Activated T-helper 1 cell treated with anti-CD3 and anti-CD28 coated beads, Interleukin-12 subunit alpha, Interleukin-12 subunit beta, Interleukin-2, Interleukin-4 antibody, amounts not matched to agents 30 ng/mL and 10 ng/mL and 1 ng/mL, durations not matched to agents 14 hours and 24 hours and 36 hours (primary cell): ENCODE data around the gene PRKAR1B. TPM values are rescaled to one million over a fixed set of nuclear protein-coding genes. Genes with fewer than 3 reads are reported as not detected.

Experiments
- DNase-seq: peaks from one replicate; pipeline ENCODE4 v3.0.0; 2021; ENCODE audit warnings: low spot score
- H3K27ac Mint-ChIP-seq: one replicate; pipeline ENCODE4 v1.8.0; 2021; ENCODE audit warnings: mild to moderate bottlenecking, mixed read lengths
- H3K27me3 Mint-ChIP-seq: one replicate; pipeline ENCODE4 v1.8.0; 2022; ENCODE audit warnings: mild to moderate bottlenecking, moderate library complexity, mixed read lengths; ENCODE audit not compliant: insufficient read depth
- H3K36me3 Mint-ChIP-seq: one replicate; pipeline ENCODE4 v1.8.0; 2021; ENCODE audit warnings: low read depth, mixed read lengths
- H3K4me1 Mint-ChIP-seq: one replicate; pipeline ENCODE4 v1.8.0; 2021; ENCODE audit warnings: low read depth, mixed read lengths
- H3K4me3 Mint-ChIP-seq: one replicate; pipeline ENCODE4 v1.8.0; 2021; ENCODE audit warnings: mild to moderate bottlenecking, moderate library complexity, mixed read lengths
- H3K9me3 Mint-ChIP-seq: one replicate; pipeline ENCODE4 v1.8.0; 2021; ENCODE audit warnings: mixed read lengths
- intact Hi-C: fragments of 100-400 bp; cut with micrococcal nuclease; formaldehyde crosslinking; loops from one replicate; pipeline ENCODE4 v1.15.1; 2024
- total RNA-seq: library from RNA; stranded (reverse); gene quantifications from 2 replicates; pipeline ENCODE4 v1.2.3, GENCODE V29; 2022

The PRKAR1B gene
- total RNA-seq, 1 donor from 2014 or later: 37.8 TPM

DNA sequence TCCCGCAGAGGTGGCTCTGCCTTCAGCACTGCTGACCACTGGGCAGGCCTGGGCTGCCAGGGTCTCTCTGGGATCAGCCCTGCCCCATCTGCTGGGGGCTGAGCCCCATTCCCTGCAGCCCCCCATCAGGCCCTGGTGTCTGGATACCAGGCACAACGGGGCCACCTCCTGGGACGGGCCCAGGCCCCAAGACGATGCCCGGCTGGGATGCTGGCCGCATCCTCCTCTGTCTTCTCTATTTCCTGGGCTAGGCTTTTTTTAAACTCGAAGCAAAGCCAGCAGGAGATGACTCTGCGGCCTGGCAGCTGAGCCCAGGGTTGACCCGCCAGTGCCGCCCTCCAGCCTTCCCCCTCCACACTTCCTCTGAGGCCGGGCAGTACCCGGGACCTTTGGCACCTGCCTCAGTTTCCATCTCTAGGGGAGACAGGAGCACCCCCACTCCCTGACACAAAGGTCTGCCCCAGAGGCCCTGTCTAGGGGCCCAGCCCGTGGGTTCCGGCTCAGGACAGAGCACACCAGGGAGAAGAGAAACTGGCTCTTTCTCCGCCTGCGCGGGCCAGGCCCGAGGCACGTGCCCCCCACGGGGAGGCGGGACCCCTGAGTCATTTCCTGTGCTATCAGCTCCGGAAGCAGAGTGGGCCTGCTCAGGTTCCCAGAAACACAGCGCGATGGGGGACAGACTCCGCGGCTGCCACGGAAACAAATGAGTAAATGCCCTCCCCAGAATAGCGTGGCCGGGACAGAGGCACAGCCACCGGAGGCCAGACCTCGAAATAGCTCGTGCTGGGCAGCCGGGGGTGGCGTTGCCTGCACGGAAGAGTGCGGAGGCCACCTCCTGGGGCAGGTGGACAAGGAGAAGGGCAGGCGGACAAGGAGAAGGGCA, 122.8 kb downstream of the PRKAR1B start:
- Mint-ChIP-seq H3K36me3 (peaks cover 12% of the 10 kb centered on the region), H3K4me1 (peaks cover 46% of the 10 kb centered on the region), H3K27ac (peak overlapping the region; percentile 99), H3K9me3 (no peaks in the 10 kb centered on the region), H3K4me3 (peak overlapping the region; percentile 83), H3K27me3 (no peaks in the 10 kb centered on the region)
- peak; percentile 89 for DNase-seq
- intact Hi-C loops: loop anchor here (1.0 to 10.0 kb wide), 6 partner anchors 14 to 239 kb away; partner anchors contain the start of gene SUN1

DNA sequence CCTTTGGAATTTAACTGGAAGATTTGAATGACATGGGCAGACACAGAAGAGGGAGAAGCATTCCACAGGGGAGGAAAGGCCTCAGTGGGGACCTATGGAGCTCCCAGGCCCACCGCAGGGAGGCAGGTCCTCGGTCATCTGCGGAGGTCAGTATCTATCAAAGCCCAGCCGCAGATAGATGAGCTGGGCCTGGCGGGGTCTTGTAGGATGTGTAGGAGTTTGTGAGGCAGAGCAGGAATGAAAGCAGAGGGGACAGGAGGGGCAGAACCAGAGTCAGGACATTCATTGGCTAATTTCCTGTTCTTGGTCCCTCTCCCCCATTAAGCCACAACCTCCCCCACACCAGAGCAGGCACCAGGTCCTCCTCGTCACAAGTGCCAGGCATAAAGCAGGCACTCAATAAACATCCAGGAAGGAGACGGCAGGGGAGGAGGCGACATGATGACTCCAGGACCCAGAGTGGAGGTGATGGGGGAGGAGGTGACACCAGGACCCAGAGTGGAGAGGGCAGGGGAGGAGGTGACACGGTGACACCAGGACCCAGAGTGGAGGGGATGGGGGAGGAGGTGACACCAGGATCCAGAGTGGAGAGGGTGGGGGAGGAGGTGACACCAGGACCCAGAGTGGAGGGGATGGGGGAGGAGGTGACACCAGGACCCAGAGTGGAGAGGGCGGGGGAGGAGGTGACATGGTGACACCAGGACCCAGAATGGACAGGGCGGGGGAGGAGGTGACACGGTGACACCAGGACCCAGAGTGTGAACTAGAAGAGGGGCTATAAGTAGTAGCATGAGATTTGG, 123.7 kb downstream of the PRKAR1B start:
- intact Hi-C loops: loop anchor here (2.0 to 10.0 kb wide), 5 partner anchors 81 to 273 kb away; partner anchors contain the start of genes GET4 and SUN1
- Mint-ChIP-seq H3K27me3 (no peaks in the 10 kb centered on the region), H3K9me3 (no peaks in the 10 kb centered on the region), H3K27ac (peak overlapping the region; percentile 99), H3K4me1 (peaks cover 45% of the 10 kb centered on the region), H3K36me3 (peaks cover 12% of the 10 kb centered on the region), H3K4me3 (peak overlapping the region; percentile 73)
- DNase-seq: no peak

DNA sequence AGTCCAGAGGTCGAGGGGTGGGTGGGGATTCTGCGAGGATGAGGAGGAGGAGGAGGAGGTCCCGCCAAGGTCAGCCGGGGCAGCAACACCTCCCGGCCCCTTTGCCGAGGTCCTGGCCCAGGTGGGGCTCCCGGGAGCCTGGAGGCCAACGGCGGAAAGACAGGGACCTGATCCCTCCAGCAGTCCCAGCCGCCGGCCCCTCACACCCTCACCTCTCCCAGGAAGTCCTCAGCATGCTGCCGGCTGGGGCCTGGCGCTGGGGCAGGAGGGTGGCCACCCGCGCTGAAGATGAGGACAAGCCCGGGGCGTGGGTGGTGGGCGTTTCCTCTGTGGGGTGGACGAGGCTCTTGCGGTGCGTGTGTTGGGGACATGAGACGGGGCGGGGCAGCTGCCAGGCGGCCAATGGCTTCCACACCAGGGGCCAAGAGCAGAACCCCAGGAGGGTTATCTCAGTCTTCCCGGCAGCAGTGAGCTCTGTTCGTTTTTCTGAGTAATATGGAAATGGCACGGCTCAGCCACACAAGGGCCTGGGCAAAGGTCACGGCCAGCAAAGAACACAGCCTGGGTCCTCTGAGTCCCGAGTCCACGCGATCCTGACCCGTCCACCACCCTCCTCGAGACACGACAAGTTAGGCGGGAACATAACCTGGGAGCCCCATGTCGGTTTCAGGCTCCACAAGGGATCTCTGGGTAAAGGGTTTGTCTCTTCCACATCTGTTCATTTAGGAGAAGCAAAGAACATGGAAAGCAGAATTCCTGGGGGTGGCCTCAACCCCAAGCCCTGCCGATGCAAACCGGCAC, 124.5 kb downstream of the PRKAR1B start:
- Mint-ChIP-seq H3K27me3 (no peaks in the 10 kb centered on the region), H3K9me3 (no peaks in the 10 kb centered on the region), H3K36me3 (peaks cover 12% of the 10 kb centered on the region), H3K4me1 (peaks cover 45% of the 10 kb centered on the region), H3K4me3 (peak overlapping the region; percentile 73), H3K27ac (peak overlapping the region; percentile 99)
- no peak for DNase-seq
- intact Hi-C loops: loop anchor here (2.0 to 10.0 kb wide), 5 partner anchors 80 to 274 kb away; partner anchors contain the start of genes GET4 and SUN1

DNA sequence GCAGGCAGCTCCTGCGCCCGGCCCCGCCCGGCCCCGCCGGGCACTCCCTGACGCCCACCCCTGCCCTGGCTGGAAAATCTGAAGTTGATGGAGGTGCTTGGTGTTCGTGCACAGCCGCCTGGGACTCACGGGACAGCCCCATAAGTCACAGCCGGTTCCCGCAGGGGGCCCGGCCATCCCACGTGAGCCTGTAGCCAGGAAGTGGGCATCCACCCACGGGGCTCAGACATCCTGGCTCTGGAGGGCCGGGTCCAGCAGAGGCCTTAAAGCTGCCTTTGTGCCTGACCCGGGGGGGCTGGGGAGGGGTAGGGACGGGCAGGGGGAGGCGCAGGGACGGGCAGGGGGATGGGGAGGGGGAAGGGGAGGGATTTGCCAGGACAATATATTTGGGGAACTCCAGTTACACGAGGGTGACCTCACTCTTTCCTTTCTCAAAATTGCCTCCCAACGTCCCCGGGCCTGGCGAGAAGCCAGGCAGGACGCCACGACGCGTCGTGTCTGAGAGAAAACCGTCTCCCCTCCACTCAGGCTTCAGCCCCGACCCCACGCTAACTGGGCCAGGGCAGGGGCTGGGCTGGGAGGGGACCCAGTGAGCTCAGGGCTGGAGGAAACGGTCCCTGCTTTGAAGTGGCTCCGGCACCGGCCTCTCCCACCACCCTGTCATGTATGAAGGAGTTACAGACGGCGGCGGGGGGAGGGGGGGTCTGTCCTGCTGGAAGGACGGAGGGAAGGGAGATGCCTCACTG, 125.3 kb downstream of the PRKAR1B start:
- peak; percentile 72 for DNase-seq
- Mint-ChIP-seq H3K27ac (peak overlapping the region; percentile 86), H3K4me3 (peak overlapping the region; percentile 59), H3K9me3 (no peaks in the 10 kb centered on the region), H3K36me3 (peaks cover 12% of the 10 kb centered on the region), H3K4me1 (peaks cover 45% of the 10 kb centered on the region), H3K27me3 (no peaks in the 10 kb centered on the region)
- intact Hi-C loops: loop anchor here (1.0 to 10.0 kb wide), 7 partner anchors 17 to 275 kb away; partner anchors contain the start of genes DNAAF5, GET4 and SUN1

DNA sequence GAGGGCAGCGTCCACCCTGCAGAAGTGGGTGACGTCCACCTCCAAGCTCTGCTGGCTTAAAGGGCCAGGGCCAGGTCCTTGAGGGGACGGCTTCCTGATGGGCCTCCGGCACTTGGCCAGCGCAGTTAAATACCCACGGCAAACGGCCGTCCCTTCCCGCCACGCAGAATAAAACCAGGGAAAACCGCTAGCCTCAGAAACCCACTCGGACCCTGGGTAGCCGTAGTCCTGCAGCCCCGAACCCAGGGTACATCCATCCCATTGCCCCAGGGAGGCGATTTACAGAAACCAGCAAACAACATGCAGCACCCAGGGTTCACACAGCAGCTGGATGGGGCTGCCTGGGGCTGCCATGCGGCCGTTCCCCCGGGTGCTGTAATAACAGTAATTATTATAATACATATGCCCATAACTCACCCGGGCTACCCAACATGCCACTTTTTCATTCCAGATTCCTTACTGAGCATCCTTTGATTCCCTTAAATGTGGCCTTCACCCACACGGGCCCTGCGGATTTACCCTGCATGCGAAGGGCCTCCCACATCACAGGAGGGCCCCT, 126.0 kb downstream of the PRKAR1B start:
- intact Hi-C loops: loop anchor here (1.0 to 10.0 kb wide), 6 partner anchors 17 to 236 kb away; partner anchors contain the start of genes DNAAF5 and SUN1
- Mint-ChIP-seq H3K9me3 (no peaks in the 10 kb centered on the region), H3K4me1 (peaks cover 43% of the 10 kb centered on the region), H3K27ac (peak overlapping the region; percentile 86), H3K27me3 (no peaks in the 10 kb centered on the region), H3K36me3 (peaks cover 11% of the 10 kb centered on the region), H3K4me3 (peak overlapping the region; percentile 59)
- no peak for DNase-seq

DNA sequence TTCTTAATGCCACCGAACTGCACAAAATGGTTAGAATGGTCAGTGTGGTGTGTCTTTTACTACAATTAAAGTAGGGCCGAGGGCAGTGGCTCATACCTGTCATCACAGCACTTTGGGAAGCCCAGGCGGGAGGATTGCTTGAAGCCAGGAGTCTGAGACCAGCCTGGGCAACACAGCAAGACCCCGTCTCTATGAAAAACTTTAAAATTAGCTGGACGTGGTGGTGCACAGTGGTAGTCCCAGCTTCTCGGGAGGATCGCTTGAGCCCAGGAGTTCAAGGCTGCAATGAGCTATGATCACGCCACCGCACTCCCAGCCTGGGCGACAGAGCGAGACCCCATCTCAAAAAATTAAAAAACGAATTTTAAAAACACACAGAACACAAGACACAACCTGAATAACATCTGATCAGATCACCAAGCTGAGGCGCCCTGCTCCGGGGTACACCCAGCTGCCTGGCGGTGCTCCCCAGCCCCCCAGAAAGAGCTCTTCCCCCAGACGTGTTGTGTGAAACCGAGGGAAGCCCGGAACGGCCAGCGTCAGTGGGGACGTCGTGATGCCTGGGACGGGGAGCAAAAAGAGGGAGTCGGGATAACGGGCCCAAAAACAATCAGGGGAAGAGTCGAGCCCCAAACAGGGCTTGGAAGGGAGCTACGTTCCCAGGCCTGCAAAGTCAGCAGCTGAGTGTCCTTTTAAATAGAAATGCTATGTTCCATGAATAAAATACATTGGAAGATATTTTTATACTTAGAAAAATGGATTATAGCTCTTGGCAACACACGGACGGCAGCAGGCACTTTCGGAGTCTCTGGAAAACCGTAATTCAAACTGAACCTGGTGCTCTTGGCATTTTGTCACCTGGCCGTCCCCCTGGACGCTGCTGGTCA, 126.7 kb downstream of the PRKAR1B start:
- peaks cover 13% of the 10 kb centered on the region for H3K36me3 Mint-ChIP-seq
- no peak for DNase-seq
- peak overlapping the region; percentile 86 for H3K27ac Mint-ChIP-seq
- H3K9me3 Mint-ChIP-seq: peaks cover 3% of the 10 kb centered on the region
- no peaks in the 10 kb centered on the region for H3K27me3 Mint-ChIP-seq
- H3K4me3 Mint-ChIP-seq: no peak overlapping the region
- H3K4me1 Mint-ChIP-seq: peaks cover 46% of the 10 kb centered on the region
- intact Hi-C loops: loop anchor here (1.0 to 10.0 kb wide), 6 partner anchors 16 to 236 kb away; partner anchors contain the start of genes DNAAF5 and SUN1

DNA sequence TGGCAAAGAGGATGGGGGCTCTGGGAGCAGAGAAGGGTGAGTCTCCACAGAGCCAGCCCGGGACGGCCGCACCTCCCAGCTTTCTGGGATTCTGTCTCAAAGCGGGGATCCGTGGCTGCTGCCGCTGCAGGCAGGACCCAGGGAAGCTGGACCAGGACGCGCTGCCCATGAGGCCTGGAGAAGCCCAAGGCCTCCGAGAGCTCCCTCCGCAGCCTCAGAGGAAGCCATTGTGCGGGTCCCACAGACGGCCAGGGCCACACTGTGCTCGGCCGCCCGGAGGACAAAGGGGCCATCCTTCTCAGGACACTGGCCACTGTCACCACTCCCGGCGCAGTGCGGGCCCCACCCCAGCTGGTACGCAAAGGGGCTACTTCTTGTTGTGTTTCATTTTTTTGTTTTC, 128.2 kb downstream of the PRKAR1B start:
- Mint-ChIP-seq H3K27ac (no peak overlapping the region), H3K4me1 (peaks cover 37% of the 10 kb centered on the region), H3K27me3 (no peaks in the 10 kb centered on the region), H3K9me3 (peaks cover 3% of the 10 kb centered on the region), H3K36me3 (peaks cover 7% of the 10 kb centered on the region), H3K4me3 (no peak overlapping the region)
- no peak for DNase-seq
- intact Hi-C loops: no loop called here

DNA sequence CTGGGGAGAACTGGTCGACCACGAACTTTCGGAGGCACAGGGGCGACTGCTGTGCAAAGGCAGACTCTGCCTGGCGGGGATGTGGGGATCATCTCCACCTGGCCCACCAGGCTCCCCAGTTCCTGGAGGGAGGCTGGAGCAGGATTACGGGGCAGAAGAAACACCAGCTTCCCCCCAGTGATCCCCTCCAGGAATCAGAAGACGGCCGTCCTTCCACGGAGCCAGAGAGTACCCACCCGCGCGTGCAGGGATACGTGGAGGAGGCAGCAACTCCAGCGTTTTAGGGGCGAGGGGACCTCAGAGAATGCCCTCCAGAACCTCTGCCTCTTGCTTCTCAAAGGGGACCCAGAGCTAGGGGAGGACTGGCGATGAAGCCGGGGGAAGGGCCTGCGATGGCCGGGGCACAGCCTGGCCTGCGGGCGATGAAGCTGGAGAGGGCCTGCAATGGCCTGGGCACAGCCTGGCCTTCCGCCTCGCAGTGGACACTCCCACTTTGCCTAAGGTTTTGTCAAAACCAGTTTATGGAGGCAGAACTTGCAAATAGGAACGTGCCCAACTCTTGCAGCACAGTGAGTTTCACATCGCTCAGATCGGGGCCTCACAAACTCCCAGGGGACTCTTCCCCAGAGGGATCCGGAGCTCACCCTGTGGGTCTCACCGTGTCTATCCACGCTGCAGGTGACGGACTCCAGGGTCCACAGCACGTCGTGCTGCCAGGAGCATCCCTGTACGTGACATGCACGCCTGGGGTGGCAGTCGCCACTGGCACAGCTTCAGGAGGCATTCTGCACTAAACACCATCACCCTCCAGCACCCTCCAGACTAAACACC, 129.5 kb downstream of the PRKAR1B start:
- DNase-seq: no peak
- peaks cover 3% of the 10 kb centered on the region for H3K9me3 Mint-ChIP-seq
- H3K27me3 Mint-ChIP-seq: no peaks in the 10 kb centered on the region
- peaks cover 38% of the 10 kb centered on the region for H3K4me1 Mint-ChIP-seq
- H3K36me3 Mint-ChIP-seq: peaks cover 6% of the 10 kb centered on the region
- H3K27ac Mint-ChIP-seq: no peak overlapping the region
- no peak overlapping the region for H3K4me3 Mint-ChIP-seq
- intact Hi-C loops: no loop called here

DNA sequence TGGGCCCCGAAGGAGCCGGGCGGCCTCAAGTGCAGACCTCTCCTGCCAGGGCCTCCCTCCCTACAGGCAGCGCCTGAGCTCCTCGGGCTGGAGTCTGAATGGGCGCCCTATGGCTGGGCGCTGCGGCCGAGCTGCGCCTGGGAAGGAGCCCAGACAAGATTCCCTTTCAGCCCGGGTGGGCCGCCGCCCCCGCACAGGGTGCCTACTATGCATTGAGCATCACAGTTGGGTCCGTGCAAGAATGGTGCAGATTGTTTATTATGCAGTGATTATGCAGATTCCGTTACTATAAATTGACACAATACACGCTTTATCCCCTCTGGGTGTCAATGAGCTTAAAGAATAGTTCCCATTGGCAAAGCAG, 130.3 kb downstream of the PRKAR1B start:
- peaks cover 33% of the 10 kb centered on the region for H3K4me1 Mint-ChIP-seq
- no peaks in the 10 kb centered on the region for H3K27me3 Mint-ChIP-seq
- peaks cover 3% of the 10 kb centered on the region for H3K9me3 Mint-ChIP-seq
- no peak overlapping the region for H3K4me3 Mint-ChIP-seq
- H3K27ac Mint-ChIP-seq: no peak overlapping the region
- H3K36me3 Mint-ChIP-seq: peaks cover 6% of the 10 kb centered on the region
- intact Hi-C loops: no loop called here
- DNase-seq: no peak

DNA sequence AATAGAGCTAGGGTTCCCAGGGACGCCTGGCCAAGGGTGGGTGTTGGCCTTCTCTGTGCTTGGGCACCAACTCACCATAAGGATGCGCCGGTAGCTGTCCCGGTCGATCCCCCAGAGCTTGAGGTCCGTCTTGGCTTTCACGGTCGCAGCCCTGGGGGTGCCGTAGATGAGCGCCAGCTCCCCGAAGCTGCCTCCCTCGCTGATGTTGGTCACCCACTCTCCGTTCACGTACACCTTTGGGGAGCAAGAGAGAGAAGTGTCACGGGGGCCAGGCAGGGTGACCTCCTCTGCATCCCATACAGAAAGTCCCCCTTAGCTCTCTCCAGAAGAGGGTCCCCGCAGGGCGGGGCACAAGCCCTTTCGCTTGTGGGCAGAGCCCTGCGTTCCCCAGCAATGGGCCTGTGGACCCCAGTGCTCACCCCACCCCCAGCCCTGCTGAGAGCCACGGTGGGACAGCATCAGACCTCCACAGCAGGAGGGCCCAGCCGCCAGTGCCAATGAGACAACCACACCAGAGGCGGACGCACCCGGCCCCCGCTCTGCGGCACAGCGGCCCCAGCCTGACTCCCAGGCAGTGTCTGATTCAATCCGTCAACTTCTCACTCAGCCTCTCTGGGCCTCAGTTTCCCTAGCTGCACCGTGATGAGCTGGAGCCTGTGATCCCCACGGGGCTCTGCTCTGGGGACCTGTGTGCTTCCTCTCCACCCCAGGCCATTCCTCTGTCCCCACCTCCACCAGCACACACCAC, 130.8 kb downstream of the PRKAR1B start:
- H3K27ac Mint-ChIP-seq: no peak overlapping the region
- DNase-seq: no peak
- H3K36me3 Mint-ChIP-seq: peaks cover 6% of the 10 kb centered on the region
- H3K27me3 Mint-ChIP-seq: no peaks in the 10 kb centered on the region
- intact Hi-C loops: no loop called here
- peaks cover 27% of the 10 kb centered on the region for H3K4me1 Mint-ChIP-seq
- H3K4me3 Mint-ChIP-seq: no peak overlapping the region
- H3K9me3 Mint-ChIP-seq: peaks cover 3% of the 10 kb centered on the region
